Bone marrow (tissue), 2 donors: ENCODE results near the gene BTBD3.

ENCODE experiments used
- DNase-seq, 2 donors: peaks; one replicate each; lab custom pipeline; 2025; lab: John Stamatoyannopoulos, UW

The BTBD3 gene

DNA sequence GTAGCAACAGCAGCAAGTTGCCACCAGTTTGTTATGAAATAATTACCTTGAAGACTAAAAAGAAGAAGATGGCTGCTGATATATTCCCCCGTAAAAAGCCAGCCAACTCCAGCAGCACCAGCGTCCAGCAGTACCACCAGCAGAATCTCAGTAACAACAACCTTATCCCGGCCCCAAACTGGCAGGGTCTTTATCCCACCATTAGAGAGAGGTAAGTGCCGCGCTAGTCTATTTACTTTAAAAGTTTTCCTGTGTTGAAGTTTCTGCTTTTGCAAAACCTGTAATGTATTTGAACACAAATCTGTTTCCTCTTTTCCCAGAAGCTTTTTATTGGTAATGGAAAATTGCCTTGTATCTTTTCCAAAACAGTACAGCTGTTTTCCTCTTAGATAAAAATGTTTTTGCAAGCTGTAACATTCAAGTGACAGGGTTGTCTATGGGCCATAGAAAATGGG lies 725 bp downstream of the BTBD3 start:
- no peak for DNase-seq

DNA sequence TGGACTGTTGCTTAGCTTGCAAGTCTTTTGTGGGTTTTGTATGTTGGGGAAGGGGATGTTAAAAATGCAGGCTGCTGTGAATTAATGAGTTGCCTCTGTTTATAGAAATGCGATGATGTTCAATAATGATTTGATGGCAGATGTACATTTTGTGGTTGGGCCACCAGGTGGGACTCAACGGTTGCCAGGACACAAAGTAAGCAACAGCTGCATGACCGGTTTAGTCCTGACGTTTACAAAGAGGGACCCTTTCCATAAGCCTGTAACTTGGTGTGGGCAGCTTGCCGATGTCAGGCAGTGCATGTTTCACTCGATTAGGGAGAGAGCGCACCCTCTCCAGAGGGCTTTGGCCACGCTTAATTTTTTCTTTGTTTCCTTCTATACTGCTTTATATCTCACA lies 1.3 kb downstream of the BTBD3 start:
- DNase-seq, result no peak

DNA sequence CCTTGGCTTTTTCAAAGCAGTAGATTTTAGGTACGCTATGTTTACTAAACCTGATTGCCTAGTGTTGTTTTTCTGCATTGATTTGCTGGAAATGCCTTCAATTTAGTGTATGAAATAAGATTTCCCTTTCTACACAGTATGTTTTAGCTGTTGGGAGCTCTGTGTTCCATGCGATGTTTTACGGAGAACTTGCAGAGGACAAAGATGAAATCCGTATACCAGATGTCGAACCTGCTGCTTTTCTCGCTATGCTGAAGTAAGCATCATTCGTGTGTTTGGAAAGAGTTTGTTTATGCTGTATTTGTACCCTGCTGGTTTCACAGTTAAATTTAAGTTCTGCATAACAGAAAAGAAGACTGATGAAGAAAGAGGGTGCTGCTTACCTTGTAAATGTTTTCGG lies 1.9 kb downstream of the BTBD3 start:
- no peak for DNase-seq

DNA sequence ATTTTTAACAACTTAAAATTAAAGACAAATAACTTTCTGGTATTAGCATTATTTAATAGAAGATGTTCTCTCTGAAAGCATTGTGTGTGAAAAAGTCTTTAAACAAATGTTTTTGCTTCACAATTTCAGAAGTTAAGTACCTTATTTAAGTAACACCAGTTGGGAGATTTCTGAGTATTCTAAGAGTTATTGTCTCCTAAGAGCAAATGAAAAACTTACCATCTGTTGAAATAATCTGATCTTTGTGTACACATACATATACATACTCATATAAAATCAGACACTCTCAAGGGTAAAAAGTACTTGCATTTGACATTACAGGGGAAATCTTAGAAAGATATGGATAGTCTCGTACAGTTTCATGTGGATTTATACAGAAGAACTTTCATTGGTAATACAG lies 2.4 kb downstream of the BTBD3 start:
- DNase-seq, result no peak

DNA sequence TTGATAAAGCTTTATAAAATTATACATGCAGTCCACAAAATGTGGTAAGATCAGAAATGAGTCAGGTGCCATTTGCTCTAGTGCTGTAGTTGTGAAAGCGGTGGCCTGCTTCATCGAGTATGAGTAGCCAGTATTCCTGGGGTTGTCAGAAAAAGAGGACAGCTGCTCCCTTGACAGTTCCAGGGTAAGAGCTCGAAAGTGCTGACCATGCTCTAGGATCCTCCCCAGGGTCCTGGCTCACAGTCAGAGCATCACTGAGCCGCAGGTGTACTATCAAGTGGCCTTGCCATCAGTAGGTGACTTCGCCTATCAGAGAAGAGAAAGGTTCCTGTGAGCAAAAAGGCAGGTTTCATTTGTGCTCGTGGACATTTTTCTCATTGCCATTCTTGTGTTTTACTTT lies 3.6 kb downstream of the BTBD3 start:
- DNase-seq, result no peak

DNA sequence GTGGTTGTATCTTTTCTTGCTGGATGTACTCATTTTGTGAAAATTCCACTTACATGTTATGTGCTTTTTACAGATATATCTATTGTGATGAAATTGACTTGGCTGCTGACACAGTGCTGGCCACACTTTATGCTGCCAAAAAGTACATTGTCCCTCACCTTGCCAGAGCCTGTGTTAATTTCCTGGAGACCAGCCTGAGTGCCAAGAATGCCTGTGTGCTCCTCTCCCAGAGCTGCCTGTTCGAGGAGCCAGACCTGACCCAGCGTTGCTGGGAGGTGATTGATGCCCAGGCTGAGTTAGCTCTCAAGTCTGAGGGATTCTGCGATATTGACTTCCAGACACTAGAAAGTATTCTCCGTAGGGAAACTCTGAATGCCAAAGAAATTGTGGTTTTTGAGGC lies 4.9 kb downstream of the BTBD3 start:
- DNase-seq, result no peak

DNA sequence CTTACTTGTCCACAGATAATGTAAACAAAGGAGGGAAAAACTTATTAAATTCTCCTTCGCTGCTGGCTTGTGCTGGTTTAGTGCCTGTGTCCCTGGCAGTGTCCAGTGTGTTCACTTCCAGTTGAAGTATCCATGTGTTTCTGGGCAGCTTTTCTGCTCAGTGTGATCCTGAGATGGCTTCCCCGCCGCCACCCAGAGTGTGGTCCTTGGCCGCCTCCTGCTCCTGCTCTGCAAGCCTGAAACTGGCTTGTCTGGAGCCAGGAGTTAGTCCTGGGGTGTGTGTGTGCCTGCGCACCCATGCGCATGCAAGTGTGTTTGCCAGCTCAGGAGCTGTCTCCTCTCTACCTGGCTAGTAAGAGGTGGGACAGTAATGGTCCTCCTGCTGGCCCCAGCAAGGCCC lies 7.2 kb downstream of the BTBD3 start:
- no peak for DNase-seq

DNA sequence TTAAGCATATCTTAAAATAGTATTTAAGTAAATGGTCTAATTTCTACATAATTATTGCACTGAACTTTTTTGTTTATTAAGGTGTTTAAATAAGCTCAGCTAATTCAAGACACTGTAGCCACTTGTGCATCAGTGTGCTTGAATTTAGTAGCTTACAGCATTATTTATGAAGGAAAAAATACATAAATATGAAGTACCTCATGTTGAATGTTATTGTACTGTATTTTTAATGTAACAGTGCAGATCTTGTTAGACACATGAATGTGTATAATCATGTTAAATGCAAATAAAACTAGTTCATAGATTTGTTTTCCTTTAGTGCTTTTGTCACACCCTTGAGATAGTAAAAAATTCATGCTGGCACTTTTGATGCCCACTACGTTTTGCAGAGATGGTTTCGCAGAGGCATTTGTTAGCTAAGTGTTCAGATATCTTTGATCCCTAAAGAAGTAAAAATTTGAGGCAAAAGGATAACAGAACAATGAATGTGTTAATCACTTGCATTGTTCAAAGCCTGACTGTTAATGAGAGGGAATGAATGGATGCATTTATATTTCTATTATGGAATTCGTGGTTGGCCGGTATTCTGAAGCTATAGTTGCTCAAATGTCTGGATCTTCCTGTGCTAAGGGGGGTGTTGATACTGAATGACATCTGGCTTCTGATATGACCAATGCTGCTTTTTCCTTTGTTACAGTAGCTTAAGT lies 8.8 kb downstream of the BTBD3 start:
- DNase-seq, result no peak

DNA sequence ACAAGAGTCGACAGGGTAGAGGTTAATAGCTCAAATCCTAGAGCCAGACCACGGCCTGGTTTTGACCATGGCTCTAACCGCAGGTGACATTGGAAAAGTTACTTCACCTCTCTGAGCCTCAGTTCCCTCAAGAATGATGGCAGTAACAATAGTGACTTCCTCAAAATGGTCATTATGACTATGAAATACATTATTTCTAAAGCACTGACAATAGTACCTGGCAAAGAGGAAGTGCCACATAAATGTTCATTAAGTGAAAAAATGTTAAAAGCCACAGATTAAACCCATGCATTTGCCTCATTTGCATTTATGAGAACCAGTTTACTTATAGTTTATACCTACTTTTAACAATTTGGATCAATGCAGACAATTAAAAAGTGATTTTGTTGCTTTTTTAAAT lies 12.3 kb downstream of the BTBD3 start:
- DNase-seq, result no peak

DNA sequence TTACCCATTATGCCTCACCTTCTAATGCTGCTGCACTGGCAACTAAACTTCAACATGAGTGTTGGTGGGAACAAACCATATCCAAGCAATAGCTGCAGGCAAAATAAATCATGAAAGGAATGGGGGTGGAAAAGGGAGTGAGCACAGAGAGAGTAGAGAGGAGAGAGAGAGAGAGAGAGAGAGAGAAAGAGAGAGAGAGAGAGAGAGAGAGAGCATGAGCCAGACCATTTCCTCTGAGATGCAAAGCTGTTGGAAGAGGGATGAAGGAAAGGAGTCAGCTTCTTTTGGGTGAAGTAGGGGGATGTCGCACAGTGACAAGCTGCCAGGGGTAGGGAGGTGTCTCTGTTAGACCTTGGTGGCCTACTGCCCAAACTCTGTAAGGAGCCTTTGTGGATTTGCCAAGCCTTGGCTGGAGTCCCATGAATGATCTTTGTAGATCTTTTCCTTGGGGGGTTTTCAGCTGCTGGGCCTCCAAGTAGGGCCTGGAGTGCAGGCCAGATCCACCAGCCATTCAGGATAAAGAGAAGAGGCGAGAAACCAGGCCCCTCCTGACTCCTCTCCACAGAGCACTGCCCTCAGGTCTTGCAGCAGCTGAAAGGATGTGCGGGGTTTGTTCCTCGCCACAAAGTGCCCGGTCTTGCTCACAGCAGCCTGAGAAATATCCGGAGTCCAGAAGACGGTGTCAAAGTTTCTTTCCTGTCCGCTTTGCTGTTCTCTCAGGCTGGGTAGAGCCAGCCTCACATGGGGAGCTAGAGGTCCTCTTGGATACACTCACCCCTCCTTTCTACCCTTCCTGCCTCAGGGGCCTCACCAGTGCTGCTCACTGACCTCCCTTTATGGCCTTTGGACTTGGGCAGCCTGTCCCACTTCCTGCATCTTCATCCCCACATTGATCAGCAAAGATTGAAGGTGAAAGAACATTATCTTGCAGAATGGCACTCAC lies 17.8 kb downstream of the BTBD3 start:
- no peak for DNase-seq

DNA sequence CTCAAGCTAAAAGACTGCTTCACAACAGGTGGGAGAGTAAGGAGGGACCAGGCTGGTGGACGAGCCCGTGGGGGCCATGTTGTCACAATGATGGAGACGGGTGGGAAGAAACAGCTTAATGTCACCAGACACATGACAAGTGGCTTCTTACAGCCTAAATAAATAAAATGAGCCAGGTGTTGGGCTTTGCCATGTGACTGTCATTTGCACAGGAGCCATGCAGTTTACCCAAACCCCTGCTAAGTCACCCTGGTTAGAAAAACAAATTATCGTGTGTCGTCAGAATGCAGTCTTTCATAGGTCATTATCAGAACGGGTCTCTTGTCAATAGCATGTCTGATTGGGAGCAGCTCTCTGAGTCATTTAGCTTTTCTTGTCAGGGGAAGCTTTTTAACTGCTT lies 18.5 kb downstream of the BTBD3 start:
- DNase-seq, result no peak

DNA sequence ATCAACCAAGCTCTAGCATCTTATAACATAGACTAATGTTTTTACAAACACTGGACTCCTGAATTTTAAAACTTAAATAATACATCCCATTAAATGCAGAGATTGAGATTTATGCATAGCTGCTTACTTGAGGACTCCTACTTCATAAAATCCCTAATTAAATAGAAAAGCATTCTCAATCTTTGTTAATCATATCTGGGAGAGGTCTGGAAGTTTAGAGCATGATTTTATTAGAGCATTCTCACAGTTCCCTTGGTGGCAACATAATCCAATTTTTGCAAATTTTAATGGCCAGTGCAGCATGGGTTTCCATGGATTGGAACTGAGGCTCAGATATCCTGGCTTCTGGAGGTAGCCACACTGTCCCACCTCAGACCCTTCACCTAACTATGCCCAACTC lies 19.5 kb downstream of the BTBD3 start:
- DNase-seq, result no peak

DNA sequence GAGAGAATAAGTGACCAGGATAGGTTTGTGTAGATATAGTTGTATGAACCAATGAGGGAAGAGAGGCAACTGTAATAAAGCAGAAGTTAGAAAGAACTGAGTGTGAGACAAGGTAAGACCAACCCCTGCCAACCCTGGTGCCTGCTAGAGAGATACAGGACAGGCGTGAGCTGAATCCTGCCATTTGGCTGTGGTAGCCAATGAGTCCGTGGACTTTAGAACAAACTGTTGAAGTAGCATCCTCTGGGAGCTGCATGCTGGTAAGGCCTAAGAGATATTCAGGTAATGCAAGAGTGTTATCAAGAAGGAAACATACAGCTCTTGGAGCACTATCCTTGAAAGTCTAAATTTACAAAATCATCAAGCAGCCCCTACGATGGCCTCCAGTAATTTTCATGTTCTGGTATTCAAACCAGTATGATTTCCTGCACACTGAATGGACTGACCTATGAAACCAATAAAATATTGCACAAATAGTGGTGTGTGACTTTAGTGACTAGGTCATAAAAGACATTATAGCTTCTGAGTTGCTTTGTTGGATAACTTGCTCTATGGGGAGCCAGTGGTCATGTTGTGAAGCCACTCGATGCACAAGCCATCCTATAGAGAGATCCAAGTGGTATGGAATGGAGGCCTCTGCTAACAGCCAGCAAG lies 24.0 kb downstream of the BTBD3 start:
- no peak for DNase-seq

DNA sequence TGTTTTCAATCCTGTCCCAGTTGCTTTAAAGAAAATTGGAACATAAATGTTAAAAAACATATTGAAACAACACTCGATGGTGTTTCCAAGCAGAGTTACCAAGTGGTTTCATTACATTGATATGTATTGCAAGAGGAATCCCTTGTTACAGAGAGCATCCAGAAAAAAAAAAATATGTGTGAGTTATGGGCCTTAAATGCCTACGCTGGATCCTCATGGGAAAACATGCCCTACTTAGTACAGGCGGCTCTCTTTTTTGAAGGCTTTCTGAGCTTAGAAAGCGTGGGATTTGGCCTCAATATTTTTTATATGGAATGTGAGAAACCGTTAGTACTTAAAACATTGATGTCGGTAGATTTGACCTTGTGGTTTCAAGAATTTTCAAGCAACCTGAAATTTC lies 26.1 kb downstream of the BTBD3 start:
- no peak for DNase-seq

DNA sequence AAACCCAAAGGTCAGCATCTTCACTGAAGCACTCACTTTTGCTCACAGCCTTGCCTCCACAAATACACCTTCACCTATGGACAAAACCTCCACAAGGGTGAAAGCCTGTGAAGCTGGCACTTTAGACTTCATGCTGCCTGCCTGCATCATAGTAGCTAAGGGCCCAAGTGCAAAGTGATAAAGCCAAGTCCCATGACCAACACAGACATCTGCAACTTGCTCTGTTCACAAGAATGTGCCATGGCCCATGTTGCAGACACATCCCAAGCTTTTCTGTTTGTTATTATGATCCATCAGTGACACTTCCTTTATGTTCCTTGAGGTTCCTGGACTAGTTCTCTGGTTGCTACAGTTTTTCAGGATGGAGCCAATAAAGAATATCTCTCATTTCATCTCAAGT lies 31.1 kb downstream of the BTBD3 start:
- no peak for DNase-seq

DNA sequence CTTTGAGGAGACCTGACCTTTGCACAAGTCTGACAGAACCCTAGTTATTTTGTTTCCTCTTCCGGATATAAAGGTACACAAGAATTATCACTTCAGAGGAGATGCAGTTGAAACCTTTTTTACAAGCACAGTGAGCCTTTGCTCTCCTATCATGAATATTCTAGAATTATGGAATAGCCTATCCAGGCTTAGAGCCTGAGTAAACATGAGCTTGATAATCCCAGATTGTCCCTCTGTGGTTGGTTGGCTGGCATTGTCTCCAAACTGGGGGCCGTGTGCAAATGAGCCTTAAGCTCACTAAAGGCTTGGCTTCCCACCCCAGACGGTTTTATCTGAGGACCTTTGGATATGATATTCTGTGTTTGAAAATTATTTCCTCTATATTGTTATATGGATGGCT lies 32.0 kb downstream of the BTBD3 start:
- DNase-seq, result no peak

DNA sequence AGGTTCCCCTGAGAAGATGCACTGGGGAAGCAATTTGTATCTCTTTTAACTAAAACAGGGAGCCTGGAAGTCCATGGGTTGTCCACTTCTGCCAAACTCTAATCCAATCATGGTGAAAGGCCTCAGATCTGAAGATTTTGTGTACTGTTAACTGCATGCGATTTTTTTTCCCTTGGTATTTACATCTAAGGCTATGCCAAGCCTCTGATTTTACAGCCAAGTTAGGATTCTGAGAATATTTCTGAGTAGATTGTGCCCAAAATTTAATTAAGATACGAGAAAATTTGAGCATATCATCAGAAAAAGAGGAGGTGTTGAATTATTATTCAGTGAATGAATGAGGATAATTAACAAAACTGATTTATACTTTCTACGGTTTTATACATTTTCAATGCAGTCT lies 34.0 kb downstream of the BTBD3 start:
- no peak for DNase-seq

DNA sequence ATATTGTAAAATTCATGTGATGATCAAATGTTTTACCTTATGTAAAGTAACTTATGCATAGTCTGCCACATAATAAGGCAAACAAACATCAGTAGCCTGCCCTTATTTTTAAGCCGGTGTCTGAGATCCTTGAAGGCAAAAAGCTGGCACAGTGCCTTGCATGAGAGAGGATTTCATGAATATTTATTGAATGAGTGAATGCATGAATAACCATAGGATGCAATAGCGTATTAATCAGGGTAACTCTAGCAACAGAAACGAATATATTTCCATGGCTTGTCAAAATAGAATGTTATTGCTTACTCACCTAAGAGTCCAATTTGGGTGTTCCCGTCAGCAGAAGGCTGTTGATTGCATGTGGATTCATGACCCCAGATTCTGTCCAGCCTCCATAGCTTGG lies 34.9 kb downstream of the BTBD3 start:
- no peak for DNase-seq

DNA sequence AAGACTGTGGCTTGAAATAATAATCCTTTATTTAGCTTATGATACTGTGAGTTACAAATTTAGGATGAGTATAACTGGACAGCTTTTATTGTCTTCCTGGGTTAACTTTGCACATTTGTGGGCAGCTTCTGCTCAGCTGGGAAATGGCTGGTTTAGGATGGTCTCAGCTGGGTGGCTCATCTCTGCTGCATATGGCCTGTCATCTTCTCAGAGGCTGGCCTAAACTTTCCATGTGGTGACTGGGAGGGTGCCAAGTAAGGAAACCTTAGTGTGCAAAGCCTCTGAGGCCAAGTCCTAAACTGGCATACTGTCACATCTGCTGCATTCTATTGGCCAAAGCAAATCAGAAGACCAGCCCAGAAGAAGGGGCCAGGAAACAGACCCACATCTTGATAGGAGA lies 40.2 kb downstream of the BTBD3 start:
- DNase-seq, result no peak

DNA sequence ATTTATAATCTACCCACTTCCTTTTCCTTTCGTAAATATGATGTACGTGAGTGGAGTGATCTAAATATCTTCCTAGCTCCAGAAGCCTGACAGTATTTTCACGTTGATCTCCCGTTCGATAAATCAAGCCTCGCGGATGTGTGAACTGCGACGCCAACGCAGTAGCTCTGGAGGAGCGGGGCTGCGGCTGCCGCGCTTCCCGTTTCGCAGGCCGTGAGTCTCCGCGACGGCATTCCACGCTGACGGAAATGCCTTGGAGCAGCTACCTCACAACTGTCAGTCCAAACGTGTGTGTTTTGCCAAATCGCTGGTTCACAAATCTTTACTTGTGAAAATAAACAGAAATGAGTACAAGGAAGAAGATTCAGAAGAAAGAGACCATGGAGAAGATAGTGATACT lies 41.2 kb downstream of the BTBD3 start:
- DNase-seq, result no peak

DNA sequence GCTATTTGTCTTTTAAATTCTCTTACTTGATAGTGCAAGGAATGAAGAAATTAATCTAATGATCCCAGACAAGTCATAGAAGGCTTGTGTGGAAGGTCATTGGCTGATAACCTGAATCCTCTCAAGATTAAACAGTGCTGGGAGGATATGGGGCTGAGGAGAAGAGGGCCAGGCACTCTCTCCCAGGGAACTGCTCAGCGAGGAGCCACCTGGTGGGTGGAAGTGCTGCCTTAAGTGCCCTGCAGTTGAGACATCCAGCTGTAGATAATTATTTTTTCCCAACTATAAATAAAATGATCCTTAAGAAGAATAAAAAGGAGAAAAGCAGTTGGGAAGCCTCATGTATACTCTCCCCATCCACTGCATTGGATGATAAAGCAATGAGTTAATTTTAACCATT lies 47.9 kb downstream of the BTBD3 start:
- DNase-seq, result no peak

DNA sequence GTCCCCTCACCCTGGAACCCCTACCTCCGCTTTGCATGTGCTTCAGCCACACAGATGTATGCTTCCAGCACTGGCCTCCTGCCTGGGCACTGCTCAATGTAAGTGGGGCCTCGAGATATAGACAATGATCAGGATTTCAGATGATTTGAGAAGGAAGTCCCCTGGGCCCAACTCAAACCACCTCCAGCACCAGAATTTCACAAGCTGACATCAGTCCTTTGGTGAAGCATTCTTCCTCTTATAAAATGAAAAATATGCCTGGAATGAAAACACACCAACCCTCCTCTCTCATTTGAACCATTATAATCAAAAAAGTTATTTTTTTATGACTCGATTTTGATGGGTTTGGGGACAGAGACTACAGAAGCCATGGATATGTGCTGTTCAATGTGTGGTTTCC lies 48.5 kb downstream of the BTBD3 start:
- no peak for DNase-seq

DNA sequence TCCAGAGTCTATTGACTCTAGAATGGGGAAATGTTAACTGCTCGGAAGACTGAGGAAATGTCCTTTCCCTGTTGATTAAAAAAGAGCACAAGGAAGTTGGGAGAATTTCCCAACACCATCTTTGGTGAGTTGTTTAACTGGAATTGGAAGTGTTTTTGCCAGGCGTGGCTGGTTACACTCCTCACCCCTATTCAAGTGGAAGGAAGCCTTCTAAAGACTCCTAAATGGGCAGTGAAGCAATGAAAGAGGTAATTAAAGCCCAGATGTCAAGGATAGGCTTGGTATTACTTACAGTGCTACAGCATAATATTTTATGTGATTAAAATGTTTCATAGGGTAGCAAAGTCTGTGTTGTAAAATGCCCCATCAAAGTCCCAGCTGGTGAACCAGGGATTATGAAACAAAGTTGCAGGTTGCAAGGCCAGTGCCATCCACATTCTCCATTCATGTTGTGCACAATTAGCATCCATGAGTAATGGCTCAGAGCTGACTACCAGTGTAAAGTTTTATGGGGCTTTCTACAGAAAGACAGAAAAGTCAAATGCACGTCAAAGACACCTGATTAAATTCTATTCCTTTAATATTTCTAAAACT lies 52.6 kb downstream of the BTBD3 start:
- no peak for DNase-seq
